GM21423 (cell line): ENCODE measurements around the gene MT3.
A peak's percentile ranks its signal among the peaks of the same experiment; 100 is the strongest.

Experiments
- ATAC-seq: cut with Tn5 transposase; IDR thresholded peaks from one replicate; pipeline ENCODE4 v1.9.1; 2021; ENCODE audit warnings: mild to moderate bottlenecking, moderate library complexity; ENCODE audit not compliant: unreplicated experiment

MT3 gene

GRCh38 chr16:56589141-56590039 lies at the start of gene MT3:
TSS of gene MT3 (plus strand) at chr16:56589528. CDS start at chr16:56589591, 63 bp downstream.
- ATAC-seq: no peak

GRCh38 chr16:56539656-56540055 lies 49.7 kb upstream of the MT3 start:
- no peak for ATAC-seq

- no peak for ATAC-seq
These were observed 47.3 kb upstream of the MT3 start for GRCh38 chr16:56542039-56542438.

GRCh38 chr16:56547120-56547948 lies 42.0 kb upstream of the MT3 start:
- no peak for ATAC-seq

DNA sequence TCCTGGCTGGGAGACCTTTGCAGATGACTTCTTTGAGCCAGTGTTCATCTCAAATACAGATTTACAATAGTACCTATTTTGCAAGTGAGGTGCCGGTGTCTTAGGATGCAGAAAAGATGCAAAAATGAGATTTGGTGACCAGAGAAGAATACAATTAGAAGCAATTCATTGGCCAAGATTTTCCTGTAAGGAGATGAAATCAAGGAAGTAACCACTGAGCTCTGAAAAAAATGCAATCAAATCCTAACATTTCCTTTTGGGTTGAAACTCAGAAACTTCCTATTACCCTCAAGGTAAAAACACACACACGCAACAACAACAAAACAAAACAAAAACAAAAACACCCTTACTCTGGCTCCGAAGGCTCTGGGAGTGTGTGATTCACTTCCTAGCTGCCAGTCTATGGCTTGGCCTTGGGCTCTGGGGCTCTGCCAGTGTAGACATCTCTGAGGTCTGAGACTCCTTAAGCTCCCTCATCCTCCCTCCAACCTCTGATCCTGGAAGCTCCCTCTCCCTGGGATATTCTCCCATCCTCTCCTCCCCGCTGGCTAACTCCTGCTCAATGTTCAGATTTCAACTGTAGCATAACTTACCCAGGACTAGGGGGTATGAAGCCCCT lies 41.3 kb upstream of the MT3 start:
- ATAC-seq: no peak

DNA sequence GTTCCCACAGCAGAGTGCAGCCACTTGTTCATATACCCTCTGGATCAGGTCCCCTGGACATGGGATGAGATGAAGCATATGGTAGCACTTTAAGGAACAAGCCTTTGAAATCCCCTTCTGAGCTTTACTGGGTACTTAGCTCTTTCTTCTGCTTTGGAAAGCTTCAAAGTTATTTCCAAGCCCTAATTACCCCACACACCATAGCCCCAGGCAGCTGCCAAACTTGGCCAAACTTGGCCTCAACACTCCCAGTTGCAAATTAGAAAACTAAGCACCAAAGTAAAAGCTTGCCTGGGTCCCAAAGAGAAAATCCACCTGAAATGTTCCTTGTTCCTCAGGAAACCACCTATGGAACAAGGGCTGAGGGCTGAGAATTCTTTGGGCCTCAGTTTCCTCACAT lies 40.2 kb upstream of the MT3 start:
- no peak for ATAC-seq

- ATAC-seq: no peak
These were observed 39.5 kb upstream of the MT3 start for GRCh38 chr16:56549744-56550385.

DNA sequence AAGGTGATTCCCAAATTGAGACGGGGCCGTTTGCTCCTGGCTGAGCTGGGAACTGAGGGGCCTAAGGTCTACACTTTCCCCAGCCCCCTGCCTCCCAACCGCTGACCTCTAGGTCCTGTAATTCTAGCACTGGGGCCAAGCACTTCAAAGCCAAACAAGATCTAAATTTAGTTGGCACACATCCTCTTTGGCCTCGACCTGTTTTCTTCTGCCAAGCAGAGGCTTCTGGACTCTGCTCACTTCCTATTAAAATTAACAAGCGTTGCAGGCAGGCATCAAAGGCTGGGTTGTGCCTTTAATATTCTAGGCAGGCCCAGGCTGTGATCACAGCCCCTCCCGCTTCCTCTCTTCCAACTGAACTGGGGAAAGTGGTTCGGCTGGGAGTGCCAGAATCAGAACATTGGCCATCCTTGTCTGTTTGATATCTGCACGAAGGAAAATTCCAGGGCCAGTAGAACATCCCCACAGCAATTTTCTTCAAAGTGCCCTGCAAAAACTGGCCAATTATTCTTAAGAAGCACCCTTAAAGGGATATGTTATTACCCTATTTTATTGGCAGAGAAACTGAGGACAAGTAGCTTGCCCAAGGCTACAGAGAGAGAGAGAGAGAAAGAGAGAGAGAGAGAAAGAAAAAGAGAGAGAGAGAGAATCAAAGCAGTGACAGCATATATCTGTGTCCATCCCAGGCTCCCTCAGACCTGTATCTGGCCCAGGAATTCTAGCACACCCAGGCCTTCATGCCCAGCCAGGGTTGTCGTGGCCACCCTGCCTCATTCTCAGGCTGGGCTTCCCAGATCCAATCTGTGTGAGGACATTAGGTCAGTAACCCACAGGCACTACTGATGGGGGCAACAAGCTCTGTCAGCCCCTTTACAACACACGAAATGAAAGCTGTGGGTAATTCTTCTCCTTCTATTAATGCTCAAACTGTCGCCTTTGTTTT lies 37.3 kb upstream of the MT3 start:
- ATAC-seq: no peak

DNA sequence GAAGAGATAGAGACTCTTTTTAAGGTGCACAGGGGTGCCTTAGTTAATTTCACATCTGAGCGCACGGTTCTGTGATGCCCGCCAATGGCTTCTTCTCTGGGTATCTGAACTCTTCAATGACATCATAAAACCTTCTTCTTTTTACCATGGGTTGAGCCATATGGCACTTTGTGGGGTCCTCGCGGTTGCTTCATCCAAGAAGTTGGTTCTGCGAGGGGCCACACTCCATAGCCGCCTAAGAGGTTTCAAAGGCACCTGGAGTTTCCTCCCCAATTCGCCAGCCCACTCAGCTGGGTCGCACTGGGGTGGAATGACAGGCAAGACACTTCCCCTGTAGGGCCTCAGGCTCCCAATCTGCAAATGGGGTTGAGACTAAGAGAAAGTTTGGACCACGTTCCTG lies 34.9 kb upstream of the MT3 start:
- no peak for ATAC-seq

- ATAC-seq: no peak
These were observed 31.1 kb upstream of the MT3 start for GRCh38 chr16:56558024-56558747.

GRCh38 chr16:56559109-56559508 lies 30.2 kb upstream of the MT3 start:
- no peak for ATAC-seq

DNA sequence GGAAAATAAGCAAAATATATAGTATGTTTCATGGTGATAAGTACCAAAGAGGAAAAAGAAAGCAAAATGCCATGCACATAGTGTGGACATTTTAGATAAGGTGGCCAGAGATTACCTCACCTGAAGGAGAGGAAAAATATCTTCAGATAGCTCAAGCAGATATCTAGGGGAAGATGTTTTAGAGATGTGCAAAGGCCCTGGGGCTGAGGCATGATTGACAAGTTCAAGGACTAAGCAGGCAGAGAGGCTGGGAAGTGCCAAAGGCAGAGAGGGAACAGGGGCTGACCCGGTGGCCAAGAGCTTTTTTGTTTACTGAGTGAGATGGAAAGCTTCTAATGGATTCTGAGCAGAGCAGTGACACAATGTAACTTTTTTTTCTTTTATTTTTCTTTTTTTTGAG lies 28.9 kb upstream of the MT3 start:
- ATAC-seq: no peak

GRCh38 chr16:56561126-56561525 lies 28.2 kb upstream of the MT3 start:
- no peak for ATAC-seq

DNA sequence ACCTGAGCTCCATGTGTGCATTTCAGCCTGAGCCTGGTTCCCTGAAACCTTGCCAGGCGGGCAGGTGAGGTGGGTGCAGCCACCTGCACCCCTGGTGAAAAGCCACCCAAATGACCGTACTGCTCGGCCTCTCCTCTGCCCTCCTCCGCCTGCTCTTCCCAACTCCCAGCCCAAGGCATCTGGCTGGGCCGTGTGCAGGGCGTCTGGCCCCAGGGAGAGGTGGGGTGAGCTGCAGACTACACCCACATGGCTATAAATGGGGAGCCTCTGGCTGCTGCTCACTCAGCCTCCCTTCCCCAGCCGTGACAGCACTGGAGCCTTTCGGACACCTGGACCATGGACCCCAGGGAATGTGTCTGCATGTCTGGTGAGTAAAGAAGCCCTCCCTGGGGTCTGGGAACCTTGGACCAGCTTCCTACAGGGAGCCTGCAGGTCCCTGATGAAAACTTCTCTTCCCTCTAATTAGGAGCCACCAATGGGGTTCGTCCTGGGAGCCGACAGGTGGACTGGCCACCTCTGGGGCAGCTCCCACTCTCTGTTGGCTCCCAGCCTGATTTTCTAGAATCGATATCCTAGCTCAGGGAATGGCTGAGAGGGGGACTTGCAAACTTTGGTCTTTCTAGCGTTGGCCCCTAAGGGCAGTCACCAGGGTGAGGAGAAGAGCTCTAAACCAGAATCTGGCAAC lies 24.4 kb upstream of the MT3 start, which contains the start of gene MT4:
TSS of gene MT4 (plus strand) at position 281 of the 685 bp plus-strand sequence. CDS start at position 337, 56 bp downstream.
- no peak for ATAC-seq

DNA sequence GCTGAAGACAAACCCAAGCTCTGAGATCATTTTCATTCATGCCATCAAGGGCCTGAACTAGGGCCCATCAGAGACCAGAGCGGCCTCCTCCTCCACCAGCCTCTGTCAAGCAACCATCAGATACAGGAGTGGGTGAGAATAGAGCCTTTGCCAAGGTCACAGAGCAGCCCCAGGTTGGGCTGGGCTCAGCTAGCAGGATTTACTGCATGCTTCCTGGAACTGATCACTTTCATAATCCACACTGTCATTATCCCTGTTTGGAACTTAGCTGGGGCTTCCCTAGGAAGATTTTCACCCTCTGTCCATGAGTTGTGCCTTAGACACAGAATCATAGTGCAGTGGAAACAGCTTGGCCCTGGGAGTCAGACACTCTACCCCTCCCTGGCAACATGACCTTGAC lies 19.4 kb upstream of the MT3 start:
- ATAC-seq: no peak

DNA sequence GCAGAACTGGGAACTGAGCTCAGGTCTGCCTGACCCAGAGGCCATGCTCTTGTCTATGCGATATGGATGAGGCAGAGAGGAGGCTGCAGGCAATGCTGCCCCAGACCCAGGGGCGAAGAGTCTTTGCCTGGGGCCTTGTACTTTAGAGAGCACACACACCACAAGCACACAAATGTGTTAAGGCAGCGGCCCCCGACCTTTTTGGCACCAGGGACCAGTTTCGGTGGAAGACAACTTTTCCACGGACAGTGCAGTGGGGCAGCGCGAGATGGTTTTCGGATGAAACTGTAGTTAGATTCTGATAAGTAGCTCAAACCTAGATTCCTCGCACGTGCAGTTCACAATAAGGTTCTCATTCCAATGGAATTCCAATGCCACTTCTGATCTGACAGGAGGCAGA lies 17.8 kb upstream of the MT3 start:
- ATAC-seq: no peak

DNA sequence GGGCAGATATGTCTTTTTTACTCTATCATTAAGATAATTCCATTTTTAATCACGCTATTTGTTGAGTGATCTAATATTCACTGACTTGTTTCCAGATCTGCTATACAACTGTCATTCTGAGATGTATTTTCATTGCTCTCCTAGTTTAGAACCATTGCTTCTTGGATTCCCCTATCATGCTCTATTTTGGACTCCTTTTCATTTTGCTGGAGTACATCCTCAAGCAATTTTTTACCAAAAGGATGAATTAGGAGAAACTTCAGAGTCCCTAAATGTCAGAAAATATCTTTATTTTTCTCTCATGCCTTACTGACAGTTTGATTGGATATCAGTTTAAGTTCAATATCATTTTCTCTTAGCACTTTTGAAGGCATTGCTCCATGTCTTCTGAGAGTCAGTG lies 14.7 kb upstream of the MT3 start:
- ATAC-seq: no peak

- ATAC-seq: peak; percentile 92
These were observed 12.6 kb upstream of the MT3 start for GRCh38 chr16:56576585-56577299.
